ENCODE data around the gene FYTTD1. TPM values are rescaled to one million over a fixed set of nuclear protein-coding genes. Genes with fewer than 3 reads are reported as not detected.
A peak's percentile ranks its signal among the peaks of the same experiment; 100 is the strongest.
"Not testable (repeated sequence)": the region's sequence is repeated elsewhere in the genome, so short reads cannot be mapped to it uniquely, and the experiment has no call there.

The FYTTD1 gene
- 47.3 and 57.8 TPM in 2 replicates for total RNA-seq

- DNase-seq (ENCODE audit: extremely low read depth, low read depth, low spot score): no peak
Observed at GRCh38 chr3:197749601-197750395, at the start of gene FYTTD1. Gene FYTTD1, plus strand, starts transcription at chr3:197749883. Its CDS starts 89 bp downstream, at chr3:197749972.

- no peak for DNase-seq (ENCODE audit: extremely low read depth, low read depth, low spot score)
Observed at GRCh38 chr3:197700095-197700494, 49.6 kb upstream of the FYTTD1 start.

GRCh38 chr3:197701841-197702240 is 47.8 kb upstream of the FYTTD1 start:
- no peak for DNase-seq (ENCODE audit: extremely low read depth, low read depth, low spot score)

- DNase-seq (ENCODE audit: extremely low read depth, low read depth, low spot score): no peak
Observed at GRCh38 chr3:197706658-197707057, 43.0 kb upstream of the FYTTD1 start.

- DNase-seq (ENCODE audit: extremely low read depth, low read depth, low spot score): no peak
Observed at GRCh38 chr3:197709135-197709534, 40.5 kb upstream of the FYTTD1 start.

GRCh38 chr3:197710965-197711364 is 38.7 kb upstream of the FYTTD1 start:
- DNase-seq (ENCODE audit: extremely low read depth, low read depth, low spot score): not testable (repeated sequence)

GRCh38 chr3:197711973-197712707 is 37.5 kb upstream of the FYTTD1 start:
- DNase-seq (ENCODE audit: extremely low read depth, low read depth, low spot score): peak; percentile 95

GRCh38 chr3:197713477-197713822 is 36.2 kb upstream of the FYTTD1 start:
- no peak for DNase-seq (ENCODE audit: extremely low read depth, low read depth, low spot score)

- no peak for DNase-seq (ENCODE audit: extremely low read depth, low read depth, low spot score)
Observed at GRCh38 chr3:197714251-197714650, 35.4 kb upstream of the FYTTD1 start.

- DNase-seq (ENCODE audit: extremely low read depth, low read depth, low spot score): no peak
Observed at GRCh38 chr3:197718891-197719290, 30.8 kb upstream of the FYTTD1 start.

- DNase-seq (ENCODE audit: extremely low read depth, low read depth, low spot score): no peak
Observed at GRCh38 chr3:197720694-197721093, 29.0 kb upstream of the FYTTD1 start.

GRCh38 chr3:197722734-197723133 is 26.9 kb upstream of the FYTTD1 start:
- DNase-seq (ENCODE audit: extremely low read depth, low read depth, low spot score): no peak

GRCh38 chr3:197727878-197728277 is 21.8 kb upstream of the FYTTD1 start:
- not testable (repeated sequence) for DNase-seq (ENCODE audit: extremely low read depth, low read depth, low spot score)

- no peak for DNase-seq (ENCODE audit: extremely low read depth, low read depth, low spot score)
Observed at GRCh38 chr3:197728487-197728886, 21.2 kb upstream of the FYTTD1 start.

- DNase-seq (ENCODE audit: extremely low read depth, low read depth, low spot score): no peak
Observed at GRCh38 chr3:197730200-197730599, 19.5 kb upstream of the FYTTD1 start.

GRCh38 chr3:197730770-197731169 is 18.9 kb upstream of the FYTTD1 start:
- not testable (repeated sequence) for DNase-seq (ENCODE audit: extremely low read depth, low read depth, low spot score)

- DNase-seq (ENCODE audit: extremely low read depth, low read depth, low spot score): not testable (repeated sequence)
Observed at GRCh38 chr3:197731483-197731882, 18.2 kb upstream of the FYTTD1 start.

GRCh38 chr3:197733042-197733441 is 16.6 kb upstream of the FYTTD1 start:
- DNase-seq (ENCODE audit: extremely low read depth, low read depth, low spot score): no peak

GRCh38 chr3:197734667-197735318 is 14.9 kb upstream of the FYTTD1 start:
- no peak for DNase-seq (ENCODE audit: extremely low read depth, low read depth, low spot score)

GRCh38 chr3:197736010-197736490 is 13.6 kb upstream of the FYTTD1 start:
- no peak for DNase-seq (ENCODE audit: extremely low read depth, low read depth, low spot score)

Measured in glomerular endothelial cell (primary cell).